IPS DF 4.7 (cell line): ENCODE measurements around the gene ASCC2.
"Not testable (repeated sequence)": the region's sequence is repeated elsewhere in the genome, so short reads cannot be mapped to it uniquely, and the experiment has no call there.

ENCODE experiments used
- DNase-seq: peaks from one replicate; pipeline ENCODE4 v3.0.0-alpha.2; 2013; ENCODE audit warnings: low spot score; ENCODE audit errors: extremely low read depth

Gene ASCC2

GRCh38 chr22:29758068-29758622, 79.9 kb downstream of the ASCC2 start:
- no peak for DNase-seq

- DNase-seq, result no peak
Observed at GRCh38 chr22:29757096-29757495, 81.0 kb downstream of the ASCC2 start.

- no peak for DNase-seq
Observed at GRCh38 chr22:29756341-29756740, 81.7 kb downstream of the ASCC2 start.

GRCh38 chr22:29755889-29756288, 82.2 kb downstream of the ASCC2 start:
- no peak for DNase-seq

GRCh38 chr22:29754658-29755395, 83.2 kb downstream of the ASCC2 start:
- DNase-seq, result not testable (repeated sequence)

- DNase-seq, result no peak
Observed at GRCh38 chr22:29753808-29754657, 84.0 kb downstream of the ASCC2 start.

- DNase-seq, result no peak
Observed at GRCh38 chr22:29751669-29752068, 86.4 kb downstream of the ASCC2 start.

GRCh38 chr22:29750559-29751538, 87.2 kb downstream of the ASCC2 start:
- no peak for DNase-seq

- no peak for DNase-seq
Observed at GRCh38 chr22:29750029-29750428, 88.0 kb downstream of the ASCC2 start.

GRCh38 chr22:29748248-29748893, 89.7 kb downstream of the ASCC2 start:
- DNase-seq, result no peak

GRCh38 chr22:29747832-29748231, 90.2 kb downstream of the ASCC2 start:
- DNase-seq, result no peak

GRCh38 chr22:29744902-29745301, 93.2 kb downstream of the ASCC2 start:
- no peak for DNase-seq

- no peak for DNase-seq
Observed at GRCh38 chr22:29742326-29742725, 95.7 kb downstream of the ASCC2 start.

- DNase-seq, result no peak
Observed at GRCh38 chr22:29741926-29742325, 96.1 kb downstream of the ASCC2 start.

GRCh38 chr22:29740216-29740615, 97.9 kb downstream of the ASCC2 start:
- DNase-seq, result no peak

GRCh38 chr22:29739346-29739875, 98.7 kb downstream of the ASCC2 start:
- no peak for DNase-seq
